K562 (cell line): ENCODE results near the gene SLC32A1. TPM values are rescaled to one million over a fixed set of nuclear protein-coding genes. Genes with fewer than 3 reads are reported as not detected.

Experiments used
- ETV5 ChIP-seq: sonication (generic); formaldehyde crosslinking; IDR thresholded peaks from 2 replicates; pipeline ENCODE4 v1.4.0; 2020; ENCODE audit warnings: low read depth, mild to moderate bottlenecking, missing genetic modification reagents
- GATAD2B ChIP-seq: fragments of 450-650 bp; IDR thresholded peaks from 2 replicates; pipeline ENCODE4 v1.6.1; 2017; ENCODE audit warnings: mild to moderate bottlenecking, borderline replicate concordance
- HCFC1 ChIP-seq: IDR thresholded peaks from 2 replicates; pipeline ENCODE4 v1.6.1; 2012; ENCODE audit warnings: low read depth, low read length, improper control_type of control experiment
- HEY1 ChIP-seq: fragments of 250-450 bp; sonication (Bioruptor Pico); IDR thresholded peaks from 2 replicates; pipeline ENCODE4 v1.5.0; 2020; ENCODE audit warnings: mild to moderate bottlenecking, moderate library complexity, borderline replicate concordance
- KLF6 ChIP-seq: fragments of 250-450 bp; sonication (Bioruptor Pico); IDR thresholded peaks from 2 replicates; pipeline ENCODE4 v1.4.0; 2020; ENCODE audit warnings: mild to moderate bottlenecking, moderate library complexity, borderline replicate concordance
- LARP7 ChIP-seq: fragments of 450-650 bp; IDR thresholded peaks from 2 replicates; pipeline ENCODE4 v1.6.1; 2016
- POLR2A ChIP-seq: fragments of 450-650 bp; conservative IDR thresholded peaks from 2 replicates; pipeline ENCODE4 v1.6.1; 2016
- SMARCA4 ChIP-seq: fragments of 450-650 bp; IDR thresholded peaks from 2 replicates; pipeline ENCODE4 v1.6.1; 2016
- SRF ChIP-seq, 2 experiments: fragments of 250-450, 450-650 bp in 1 of 2; sonication (Bioruptor Pico) in 1 of 2; sonication (generic) in 1 of 2; formaldehyde crosslinking; IDR thresholded peaks; 2 replicates each; pipeline versions ENCODE4 v1.5.0 to v1.5.1; 2020 to 2022; ENCODE audit warnings: mild to moderate bottlenecking in 1 of 2, missing genetic modification reagents in 1 of 2
- TCF7L2 ChIP-seq: fragments of 150-350 bp; IDR thresholded peaks from 2 replicates; pipeline ENCODE4 v1.6.1; 2016; ENCODE audit warnings: low read depth, mild to moderate bottlenecking, low read length, moderate library complexity
- ZNF146 ChIP-seq: IDR thresholded peaks from one replicate; pipeline ENCODE4 v1.6.1; 2018; ENCODE audit warnings: missing compliant biosample characterization; ENCODE audit not compliant: unreplicated experiment
- ZNF507 ChIP-seq: conservative IDR thresholded peaks from 2 replicates; pipeline ENCODE4 v1.6.1; 2017; ENCODE audit warnings: missing genetic modification characterization, missing compliant biosample characterization
- polyA plus RNA-seq, 8 experiments: library from polyadenylated mRNA; depleted of rRNA in 4 of 8; stranded (reverse) in 5 of 8; unstranded in 3 of 8; fragments of >200 nt; fragmentation: Nextera tagmentation in 2 of 8; fragmentation: Illumina TruSeq in 1 of 8; extraction: Ambion mirVana in 2 of 8; extraction: Trizol in 1 of 8; gene quantifications; 2 replicates each; pipeline versions ENCODE4 v1.2.1 to v1.2.3, GENCODE V29; 2011 to 2014; ENCODE audit warnings: inconsistent platforms in 1 of 8, missing spikeins in 1 of 8
- total RNA-seq, 7 experiments: library from RNA; depleted of rRNA in 6 of 7; stranded (reverse); fragments of >200 nt in 6 of 7; fragmentation: Illumina TruSeq in 2 of 7; extraction: Trizol in 2 of 7; gene quantifications; 2 replicates each; pipeline versions ENCODE4 v1.2.1 to v1.2.3, GENCODE V29; 2011 to 2021; ENCODE audit warnings: low replicate concordance in 1 of 7
- TF ChIP-seq, protein P1 (sequence below): sonication (generic); formaldehyde crosslinking; IDR thresholded peaks from 2 replicates; pipeline ENCODE4 v1.5.0; 2020; ENCODE audit warnings: missing genetic modification reagents
- TF ChIP-seq, protein P2 (sequence below): fragments of 250-450 bp; sonication (Bioruptor Pico); IDR thresholded peaks from 2 replicates; pipeline ENCODE4 v1.8.0; 2022; ENCODE audit warnings: inconsistent platforms
- TF ChIP-seq, protein P3 (sequence below): fragments of 450-650 bp; formaldehyde crosslinking; IDR thresholded peaks from 2 replicates; pipeline ENCODE4 v1.4.0; 2022; ENCODE audit warnings: missing genetic modification characterization
- TF ChIP-seq, protein P4 (sequence below): fragments of 450-650 bp; IDR thresholded peaks from one replicate; pipeline ENCODE4 v1.6.1; 2018; ENCODE audit warnings: mild to moderate bottlenecking, moderate library complexity; ENCODE audit not compliant: partially characterized antibody
- TF ChIP-seq, protein P5 (sequence below), 2 experiments: IDR thresholded peaks in 1 of 2; conservative IDR thresholded peaks in 1 of 2; 2 replicates each; pipeline ENCODE4 v1.6.1; 2016; ENCODE audit warnings: low read depth in 2 of 2, mild to moderate bottlenecking in 1 of 2, missing compliant biosample characterization in 1 of 2, missing genetic modification characterization in 1 of 2, moderate library complexity in 1 of 2
- TF ChIP-seq, protein P6 (sequence below): sonication (generic); formaldehyde crosslinking; IDR thresholded peaks from 2 replicates; pipeline ENCODE4 v1.8.0; 2022; ENCODE audit warnings: mild to moderate bottlenecking, missing genetic modification reagents, borderline replicate concordance

SLC32A1 gene
- total and polyA plus RNA-seq, 9 of the 15 experiments (the other 6 are each of a cell fraction or from before 2014, with no cell fraction given): not detected

DNA sequence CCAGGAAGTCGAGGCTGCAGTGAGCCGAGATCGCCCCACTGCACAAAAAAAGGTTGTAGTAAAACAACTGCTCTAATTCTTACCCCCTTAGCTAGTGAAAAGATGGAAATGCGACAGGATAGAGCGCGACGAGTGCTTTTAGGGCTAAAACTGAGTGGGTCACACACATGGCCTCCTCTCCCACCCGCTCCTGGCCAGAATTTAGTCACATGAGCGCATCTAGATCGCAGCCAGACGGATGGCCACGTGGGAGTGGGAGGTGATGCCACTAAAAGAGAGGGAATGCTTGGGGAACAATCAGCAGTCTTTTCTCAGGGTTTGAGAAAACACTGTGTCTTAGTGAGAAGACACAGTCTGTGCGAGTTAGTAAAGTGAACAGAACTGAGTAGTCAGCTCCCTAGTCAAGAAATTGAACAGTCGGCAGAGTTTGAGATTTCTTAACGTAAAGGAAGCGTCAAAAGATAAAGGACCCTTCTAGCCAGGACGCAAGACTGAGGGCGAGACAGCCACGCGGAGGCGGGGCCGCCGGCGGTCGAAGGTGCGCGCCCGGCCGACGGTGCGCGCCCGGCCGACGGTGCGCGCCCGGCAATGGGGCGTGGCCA is 23.3 kb downstream of the SLC32A1 start (continued):
- TF ChIP-seq, protein P1, sequence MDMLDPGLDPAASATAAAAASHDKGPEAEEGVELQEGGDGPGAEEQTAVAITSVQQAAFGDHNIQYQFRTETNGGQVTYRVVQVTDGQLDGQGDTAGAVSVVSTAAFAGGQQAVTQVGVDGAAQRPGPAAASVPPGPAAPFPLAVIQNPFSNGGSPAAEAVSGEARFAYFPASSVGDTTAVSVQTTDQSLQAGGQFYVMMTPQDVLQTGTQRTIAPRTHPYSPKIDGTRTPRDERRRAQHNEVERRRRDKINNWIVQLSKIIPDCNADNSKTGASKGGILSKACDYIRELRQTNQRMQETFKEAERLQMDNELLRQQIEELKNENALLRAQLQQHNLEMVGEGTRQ: peak; percentile 39
- TF ChIP-seq ZNF507 (tag) (no peak), TCF7L2 (no peak), KLF6 (no peak), HEY1 (CRISPR knock-in tag) (no peak), LARP7 (no peak), SMARCA4 (no peak), ZNF146 (CRISPR knock-in tag) (no peak), HCFC1 (no peak), GATAD2B (0 out of 2 replicates have a peak, but pooled peaks have one; percentile 12), ETV5 (CRISPR knock-in tag) (no peak), POLR2A (no peak), SRF (CRISPR knock-in tag; IDR thresholded peaks at IDR 0.05) (no peak)
- TF ChIP-seq, protein P2, sequence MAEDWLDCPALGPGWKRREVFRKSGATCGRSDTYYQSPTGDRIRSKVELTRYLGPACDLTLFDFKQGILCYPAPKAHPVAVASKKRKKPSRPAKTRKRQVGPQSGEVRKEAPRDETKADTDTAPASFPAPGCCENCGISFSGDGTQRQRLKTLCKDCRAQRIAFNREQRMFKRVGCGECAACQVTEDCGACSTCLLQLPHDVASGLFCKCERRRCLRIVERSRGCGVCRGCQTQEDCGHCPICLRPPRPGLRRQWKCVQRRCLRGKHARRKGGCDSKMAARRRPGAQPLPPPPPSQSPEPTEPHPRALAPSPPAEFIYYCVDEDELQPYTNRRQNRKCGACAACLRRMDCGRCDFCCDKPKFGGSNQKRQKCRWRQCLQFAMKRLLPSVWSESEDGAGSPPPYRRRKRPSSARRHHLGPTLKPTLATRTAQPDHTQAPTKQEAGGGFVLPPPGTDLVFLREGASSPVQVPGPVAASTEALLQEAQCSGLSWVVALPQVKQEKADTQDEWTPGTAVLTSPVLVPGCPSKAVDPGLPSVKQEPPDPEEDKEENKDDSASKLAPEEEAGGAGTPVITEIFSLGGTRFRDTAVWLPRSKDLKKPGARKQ (CRISPR knock-in tag): peak; percentile 60; the same call in 1 of the 2 replicates
- TF ChIP-seq, protein P3, sequence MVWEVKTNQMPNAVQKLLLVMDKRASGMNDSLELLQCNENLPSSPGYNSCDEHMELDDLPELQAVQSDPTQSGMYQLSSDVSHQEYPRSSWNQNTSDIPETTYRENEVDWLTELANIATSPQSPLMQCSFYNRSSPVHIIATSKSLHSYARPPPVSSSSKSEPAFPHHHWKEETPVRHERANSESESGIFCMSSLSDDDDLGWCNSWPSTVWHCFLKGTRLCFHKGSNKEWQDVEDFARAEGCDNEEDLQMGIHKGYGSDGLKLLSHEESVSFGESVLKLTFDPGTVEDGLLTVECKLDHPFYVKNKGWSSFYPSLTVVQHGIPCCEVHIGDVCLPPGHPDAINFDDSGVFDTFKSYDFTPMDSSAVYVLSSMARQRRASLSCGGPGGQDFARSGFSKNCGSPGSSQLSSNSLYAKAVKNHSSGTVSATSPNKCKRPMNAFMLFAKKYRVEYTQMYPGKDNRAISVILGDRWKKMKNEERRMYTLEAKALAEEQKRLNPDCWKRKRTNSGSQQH: no peak
- TF ChIP-seq, protein P4, sequence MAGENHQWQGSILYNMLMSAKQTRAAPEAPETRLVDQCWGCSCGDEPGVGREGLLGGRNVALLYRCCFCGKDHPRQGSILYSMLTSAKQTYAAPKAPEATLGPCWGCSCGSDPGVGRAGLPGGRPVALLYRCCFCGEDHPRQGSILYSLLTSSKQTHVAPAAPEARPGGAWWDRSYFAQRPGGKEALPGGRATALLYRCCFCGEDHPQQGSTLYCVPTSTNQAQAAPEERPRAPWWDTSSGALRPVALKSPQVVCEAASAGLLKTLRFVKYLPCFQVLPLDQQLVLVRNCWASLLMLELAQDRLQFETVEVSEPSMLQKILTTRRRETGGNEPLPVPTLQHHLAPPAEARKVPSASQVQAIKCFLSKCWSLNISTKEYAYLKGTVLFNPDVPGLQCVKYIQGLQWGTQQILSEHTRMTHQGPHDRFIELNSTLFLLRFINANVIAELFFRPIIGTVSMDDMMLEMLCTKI: no peak
- TF ChIP-seq, protein P5, sequence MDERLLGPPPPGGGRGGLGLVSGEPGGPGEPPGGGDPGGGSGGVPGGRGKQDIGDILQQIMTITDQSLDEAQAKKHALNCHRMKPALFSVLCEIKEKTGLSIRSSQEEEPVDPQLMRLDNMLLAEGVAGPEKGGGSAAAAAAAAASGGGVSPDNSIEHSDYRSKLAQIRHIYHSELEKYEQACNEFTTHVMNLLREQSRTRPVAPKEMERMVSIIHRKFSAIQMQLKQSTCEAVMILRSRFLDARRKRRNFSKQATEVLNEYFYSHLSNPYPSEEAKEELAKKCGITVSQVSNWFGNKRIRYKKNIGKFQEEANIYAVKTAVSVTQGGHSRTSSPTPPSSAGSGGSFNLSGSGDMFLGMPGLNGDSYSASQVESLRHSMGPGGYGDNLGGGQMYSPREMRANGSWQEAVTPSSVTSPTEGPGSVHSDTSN (CRISPR knock-in tag; IDR thresholded peaks at IDR 0.05; ENCODE audit: low read depth): no peak
- TF ChIP-seq, protein P5 (tag; conservative IDR thresholded peaks at IDR 0.05; ENCODE audit: low read depth): no peak
- TF ChIP-seq, protein P6, sequence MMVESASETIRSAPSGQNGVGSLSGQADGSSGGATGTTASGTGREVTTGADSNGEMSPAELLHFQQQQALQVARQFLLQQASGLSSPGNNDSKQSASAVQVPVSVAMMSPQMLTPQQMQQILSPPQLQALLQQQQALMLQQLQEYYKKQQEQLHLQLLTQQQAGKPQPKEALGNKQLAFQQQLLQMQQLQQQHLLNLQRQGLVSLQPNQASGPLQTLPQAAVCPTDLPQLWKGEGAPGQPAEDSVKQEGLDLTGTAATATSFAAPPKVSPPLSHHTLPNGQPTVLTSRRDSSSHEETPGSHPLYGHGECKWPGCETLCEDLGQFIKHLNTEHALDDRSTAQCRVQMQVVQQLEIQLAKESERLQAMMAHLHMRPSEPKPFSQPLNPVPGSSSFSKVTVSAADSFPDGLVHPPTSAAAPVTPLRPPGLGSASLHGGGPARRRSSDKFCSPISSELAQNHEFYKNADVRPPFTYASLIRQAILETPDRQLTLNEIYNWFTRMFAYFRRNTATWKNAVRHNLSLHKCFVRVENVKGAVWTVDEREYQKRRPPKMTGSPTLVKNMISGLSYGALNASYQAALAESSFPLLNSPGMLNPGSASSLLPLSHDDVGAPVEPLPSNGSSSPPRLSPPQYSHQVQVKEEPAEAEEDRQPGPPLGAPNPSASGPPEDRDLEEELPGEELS (CRISPR knock-in tag): 0 out of 2 replicates have a peak, but pooled peaks have one; percentile 56
